ENCODE data around the gene SLC1A7.

SLC1A7 gene

GRCh38 chr1:53071167-53071865, 71.1 kb downstream of the SLC1A7 start:
- TF ChIP-seq CTCF (IDR thresholded peaks at IDR 0.05; ENCODE audit: borderline replicate concordance, insufficient read depth, low read depth, low read length) = no peak
- H3K4me3 ChIP-seq (ENCODE audit: low read depth, low read length) = no peak overlapping the region

GRCh38 chr1:53070621-53071020, 71.8 kb downstream of the SLC1A7 start:
- no peak overlapping the region for H3K4me3 ChIP-seq (ENCODE audit: low read depth, low read length)
- TF ChIP-seq CTCF (IDR thresholded peaks at IDR 0.05; ENCODE audit: borderline replicate concordance, insufficient read depth, low read depth, low read length) = no peak

GRCh38 chr1:53069663-53070327, 72.6 kb downstream of the SLC1A7 start:
- H3K4me3 ChIP-seq (ENCODE audit: low read depth, low read length) = no peak overlapping the region
- no peak for TF ChIP-seq CTCF (IDR thresholded peaks at IDR 0.05; ENCODE audit: borderline replicate concordance, insufficient read depth, low read depth, low read length)

- H3K4me3 ChIP-seq (ENCODE audit: low read depth, low read length) = no peak overlapping the region
- TF ChIP-seq CTCF (IDR thresholded peaks at IDR 0.05; ENCODE audit: borderline replicate concordance, insufficient read depth, low read depth, low read length) = no peak
Observed at GRCh38 chr1:53069265-53069662, 73.2 kb downstream of the SLC1A7 start.

- H3K4me3 ChIP-seq (ENCODE audit: low read depth, low read length) = no peak overlapping the region
- no peak for TF ChIP-seq CTCF (IDR thresholded peaks at IDR 0.05; ENCODE audit: borderline replicate concordance, insufficient read depth, low read depth, low read length)
Observed at GRCh38 chr1:53068314-53069099, 73.9 kb downstream of the SLC1A7 start.

- H3K4me3 ChIP-seq (ENCODE audit: low read depth, low read length) = no peak overlapping the region
- no peak for TF ChIP-seq CTCF (IDR thresholded peaks at IDR 0.05; ENCODE audit: borderline replicate concordance, insufficient read depth, low read depth, low read length)
Observed at GRCh38 chr1:53067886-53068285, 74.6 kb downstream of the SLC1A7 start.

Measured in GM12875 (cell line).